GM21825 (cell line): ENCODE measurements around the gene TRAPPC14.

Source experiments
- ATAC-seq: cut with Tn5 transposase; IDR thresholded peaks from one replicate; pipeline ENCODE4 v1.9.1; 2021; ENCODE audit warnings: mild to moderate bottlenecking, moderate library complexity; ENCODE audit not compliant: unreplicated experiment

The TRAPPC14 gene

GRCh38 chr7:100174582-100174981, 16.1 kb upstream of the TRAPPC14 start:
- ATAC-seq, result no peak

DNA sequence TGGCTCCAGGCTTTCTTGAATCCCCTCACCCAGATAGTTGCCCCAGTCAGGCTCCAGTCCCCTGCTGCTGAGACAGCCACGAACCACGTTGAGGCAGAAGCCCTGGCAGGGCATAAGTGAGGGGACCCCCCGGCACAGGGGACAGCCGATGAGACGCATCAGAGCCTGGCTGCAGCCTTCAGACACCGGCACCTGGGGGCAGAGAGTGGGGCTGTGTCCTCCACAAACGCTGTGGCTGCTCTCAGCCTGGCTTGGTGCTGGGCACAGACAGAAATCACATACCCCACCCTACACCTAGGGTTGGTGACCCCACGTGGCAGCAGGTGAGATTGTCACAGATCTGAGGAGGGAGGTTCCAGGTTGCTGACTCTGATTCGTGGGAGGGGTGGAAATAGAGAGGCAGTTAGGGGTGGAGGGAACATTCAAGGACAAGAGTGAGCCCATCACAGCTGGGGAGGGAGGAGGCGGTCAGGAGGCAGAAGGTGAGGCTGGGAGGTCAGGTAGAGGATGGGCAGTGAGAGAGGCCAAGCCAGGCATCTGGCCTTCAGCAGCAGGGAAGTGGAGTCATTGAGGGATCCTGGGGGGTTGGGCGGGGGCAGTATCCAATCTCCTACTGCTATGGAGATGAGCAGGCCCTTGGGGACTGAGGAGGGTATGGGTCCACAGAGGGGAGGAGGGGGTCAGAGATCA, 15.4 kb upstream of the TRAPPC14 start:
- no peak for ATAC-seq

DNA sequence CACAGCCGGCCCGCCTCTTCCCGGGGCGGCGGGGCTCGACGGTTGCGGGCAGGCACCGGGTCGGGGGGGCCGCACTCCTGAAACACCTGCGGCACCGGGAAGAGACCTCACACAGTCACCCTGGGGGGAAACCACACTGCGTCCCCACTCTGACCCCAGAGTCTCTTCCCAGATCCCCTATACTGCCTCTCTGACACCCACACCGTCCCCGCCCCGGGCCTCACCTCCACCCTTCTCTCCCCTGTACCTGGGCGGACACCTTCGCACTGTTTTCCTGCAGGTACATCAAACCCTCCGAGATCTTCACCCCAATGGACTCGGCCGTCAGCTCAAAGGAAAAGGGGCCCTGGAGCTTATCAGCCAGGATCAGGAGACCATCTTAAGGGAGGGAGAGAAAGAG, 13.3 kb upstream of the TRAPPC14 start:
- no peak for ATAC-seq

GRCh38 chr7:100171087-100171681, 12.7 kb upstream of the TRAPPC14 start:
- no peak for ATAC-seq

GRCh38 chr7:100170101-100170897, 11.8 kb upstream of the TRAPPC14 start:
- no peak for ATAC-seq

DNA sequence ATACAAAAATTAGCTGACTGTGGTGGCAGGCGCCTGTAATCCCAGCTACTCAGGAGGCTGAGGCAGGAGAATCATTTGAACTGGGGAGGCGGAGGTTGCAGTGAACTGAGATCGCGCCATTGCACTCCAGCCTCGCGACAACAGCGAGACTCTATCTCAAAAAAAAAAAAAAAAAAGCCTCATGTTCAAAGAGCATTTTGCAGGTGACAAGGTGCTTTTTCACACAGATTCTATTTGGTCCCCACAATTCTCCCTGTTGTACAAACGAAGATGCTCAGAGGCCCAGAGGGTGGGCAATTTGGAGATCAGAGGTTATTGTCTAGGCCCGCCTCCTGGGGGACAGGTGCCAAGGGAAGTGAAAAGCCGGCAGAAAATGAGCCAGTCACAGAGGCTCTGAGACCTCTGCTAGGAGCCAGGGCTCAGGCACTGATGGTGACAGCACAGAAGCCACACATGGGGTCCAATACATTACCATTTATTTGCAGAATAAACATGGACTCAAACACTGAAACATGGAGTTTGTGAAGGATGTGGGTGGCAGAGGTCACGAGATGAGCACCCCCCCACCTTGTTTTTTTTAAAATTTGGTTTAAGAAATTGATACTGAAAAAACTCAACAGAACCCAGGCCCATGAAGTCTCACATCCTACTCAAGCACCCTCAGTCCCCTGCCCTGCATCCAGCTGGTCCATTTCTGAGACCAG, 10.8 kb upstream of the TRAPPC14 start:
- no peak for ATAC-seq

DNA sequence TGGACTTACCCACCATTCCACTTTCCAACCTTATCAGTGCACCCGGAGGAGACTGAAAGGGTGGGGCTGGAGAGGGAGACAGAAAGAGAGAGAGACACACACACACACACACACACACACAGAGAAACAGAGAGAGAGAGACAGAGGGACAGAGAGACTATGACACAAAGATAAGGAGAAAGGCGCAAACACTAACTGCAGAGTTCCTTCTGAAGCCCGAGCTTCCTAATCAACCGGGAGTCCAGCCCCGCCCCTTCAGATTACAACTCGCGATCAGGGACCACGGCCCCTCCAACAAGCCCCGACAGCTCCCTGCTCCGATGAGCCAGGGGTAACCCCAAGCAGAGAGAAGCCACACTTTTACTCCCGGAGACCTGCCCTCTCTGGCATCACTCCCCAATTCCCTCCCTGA, 9.4 kb upstream of the TRAPPC14 start:
- no peak for ATAC-seq

DNA sequence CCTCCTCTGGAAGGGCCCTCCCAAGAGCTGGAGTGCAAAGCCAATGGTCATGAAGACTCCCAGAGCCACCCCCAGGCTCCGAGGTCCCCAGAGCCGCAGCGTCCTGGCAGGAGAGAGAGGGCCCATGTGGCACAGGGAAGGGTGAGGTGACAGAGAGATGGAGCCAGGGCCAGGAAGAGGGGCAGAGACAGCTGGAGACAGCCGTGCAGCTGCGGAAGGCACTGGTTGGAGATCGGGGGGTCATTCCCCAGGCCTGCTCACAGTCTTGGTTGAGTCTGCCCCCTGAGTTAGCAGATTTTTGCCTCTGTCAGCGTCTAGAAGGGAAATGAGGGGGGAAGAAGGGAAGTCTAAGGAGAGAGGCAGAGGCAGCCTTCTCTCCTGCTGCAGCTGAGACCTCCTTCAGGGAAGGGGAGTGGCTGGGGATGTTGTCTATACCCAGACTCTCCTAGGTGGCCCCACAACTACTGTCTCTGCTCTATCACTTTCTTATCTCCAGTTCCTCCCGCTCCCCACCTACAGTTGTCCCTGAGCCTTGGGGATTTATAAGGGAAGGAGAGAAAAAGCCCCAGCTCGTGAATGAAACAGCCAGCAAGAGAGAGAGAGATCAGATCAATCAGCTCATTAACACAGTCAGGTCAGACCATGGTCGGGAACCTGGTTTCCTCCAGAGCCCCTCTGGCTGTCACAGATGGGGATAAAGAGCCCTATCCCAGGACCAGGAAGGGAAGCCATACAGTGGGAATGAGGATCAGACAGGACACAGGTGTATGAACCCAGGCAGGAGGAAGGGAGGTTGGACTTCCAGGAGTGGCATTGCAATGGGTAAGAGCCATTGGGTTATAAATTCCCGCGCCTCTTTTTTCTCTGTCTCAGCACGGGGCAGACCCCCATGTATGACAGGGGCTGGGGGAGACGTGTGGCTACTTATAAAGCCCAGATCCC, 8.7 kb upstream of the TRAPPC14 start:
- ATAC-seq, result no peak

DNA sequence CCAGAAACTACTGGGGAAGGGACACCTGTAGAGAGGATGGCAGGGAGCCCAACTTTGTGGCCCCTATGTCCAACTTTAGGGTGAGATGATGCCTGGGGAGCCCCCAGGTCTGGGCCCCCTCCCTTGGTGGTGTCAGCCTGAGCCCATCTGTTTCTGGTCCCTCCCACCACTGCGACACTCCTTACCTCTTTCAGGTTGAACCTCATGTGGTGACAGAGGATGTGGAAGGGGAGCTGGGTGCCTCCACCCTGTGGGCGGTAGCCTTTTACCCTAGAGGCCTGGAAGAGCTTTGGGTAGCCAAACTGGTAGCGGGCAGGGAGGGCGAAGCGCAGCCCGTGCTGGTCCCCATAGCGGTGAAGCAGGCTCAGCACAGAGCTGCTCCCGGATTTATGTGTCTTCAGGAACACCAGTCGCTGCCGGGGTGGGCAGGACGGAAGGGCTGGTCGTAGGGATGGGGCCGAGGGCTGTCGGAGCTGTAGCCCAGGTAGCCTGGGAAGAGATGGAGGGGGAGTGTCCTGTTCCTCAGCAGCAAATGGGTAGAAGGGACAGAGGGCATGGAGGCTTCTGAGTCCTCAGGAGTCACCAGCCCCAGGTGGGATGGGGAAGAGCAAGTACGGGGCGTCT, 7.9 kb upstream of the TRAPPC14 start:
- no peak for ATAC-seq

- no peak for ATAC-seq
Measured at GRCh38 chr7:100163871-100164270, 5.3 kb upstream of the TRAPPC14 start.

- no peak for ATAC-seq
Measured at GRCh38 chr7:100163006-100163531, 4.5 kb upstream of the TRAPPC14 start.

- no peak for ATAC-seq
Measured at GRCh38 chr7:100160067-100160466, 1.5 kb upstream of the TRAPPC14 start.

- ATAC-seq, result no peak
Measured at GRCh38 chr7:100159099-100159623, 638 bp upstream of the TRAPPC14 start.

DNA sequence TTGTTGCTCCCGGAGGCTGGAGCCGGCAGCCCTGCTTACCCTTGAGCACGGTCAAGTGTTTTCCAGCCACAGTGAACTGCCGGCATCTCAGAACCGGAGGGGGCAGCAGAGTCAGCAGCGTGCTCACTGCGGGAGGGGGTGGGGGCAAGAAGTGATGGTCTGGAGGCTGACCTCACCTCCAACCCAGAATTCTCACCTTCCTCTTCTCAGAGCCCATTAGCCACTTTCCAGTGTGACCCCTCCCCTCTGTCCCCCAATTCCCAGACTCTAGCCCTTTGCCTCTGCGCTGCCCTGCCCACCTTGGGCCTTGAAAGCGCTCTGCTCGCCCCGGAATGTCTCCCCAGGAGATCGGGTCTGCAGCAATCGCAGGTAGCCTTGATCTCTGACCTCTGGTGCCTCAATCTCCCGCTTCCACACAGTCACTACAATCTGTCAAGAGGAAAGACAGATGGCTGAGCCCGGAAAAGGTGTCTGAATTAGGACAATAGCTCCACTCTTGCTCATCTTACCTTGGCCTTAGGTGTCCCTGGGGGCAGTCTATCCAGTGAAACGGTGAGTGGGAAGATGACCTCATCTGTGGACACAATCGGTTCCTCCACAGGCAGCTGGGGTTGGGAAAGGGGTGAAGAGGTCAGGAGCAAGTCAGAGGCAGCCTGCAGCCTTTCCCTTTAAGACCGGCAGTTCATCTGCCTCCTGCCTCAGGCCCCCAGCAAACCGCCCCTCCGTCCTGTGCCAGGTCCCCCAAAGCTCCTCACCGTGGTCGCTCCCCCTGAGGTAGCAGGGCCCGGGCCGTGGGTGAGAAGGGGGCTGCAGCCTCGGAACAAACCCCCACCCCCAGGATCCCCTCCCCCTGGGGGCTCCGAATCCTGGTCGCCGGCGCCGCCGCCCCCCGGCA, 942 bp downstream of the TRAPPC14 start:
- no peak for ATAC-seq

DNA sequence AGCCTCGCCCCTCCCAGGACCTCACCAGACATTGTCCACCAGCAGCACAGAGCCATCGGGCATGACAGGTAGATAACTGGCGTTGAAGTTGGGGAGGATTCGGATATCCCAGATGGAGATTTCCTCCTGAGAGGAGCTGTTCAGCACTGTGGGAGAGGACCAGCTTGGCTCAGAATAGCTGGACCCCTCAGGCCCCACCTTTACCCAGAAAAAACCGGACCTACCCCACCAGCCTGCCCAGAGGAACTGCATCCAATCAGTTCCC, 1.5 kb downstream of the TRAPPC14 start:
- ATAC-seq, result no peak

- no peak for ATAC-seq
Measured at GRCh38 chr7:100156331-100157068, 2.0 kb downstream of the TRAPPC14 start.

GRCh38 chr7:100155553-100156317, 2.8 kb downstream of the TRAPPC14 start:
- ATAC-seq, result no peak
